ENCODE data around the gene MSS51.
A peak's percentile ranks its signal among the peaks of the same experiment; 100 is the strongest.

MSS51 gene

GRCh38 chr10:73433538-73433867 lies at the start of gene MSS51:
TSS of gene MSS51 (minus strand) at chr10:73433561. CDS start at chr10:73428284, 5,277 bp downstream.
- DNase-seq, result no peak

DNA sequence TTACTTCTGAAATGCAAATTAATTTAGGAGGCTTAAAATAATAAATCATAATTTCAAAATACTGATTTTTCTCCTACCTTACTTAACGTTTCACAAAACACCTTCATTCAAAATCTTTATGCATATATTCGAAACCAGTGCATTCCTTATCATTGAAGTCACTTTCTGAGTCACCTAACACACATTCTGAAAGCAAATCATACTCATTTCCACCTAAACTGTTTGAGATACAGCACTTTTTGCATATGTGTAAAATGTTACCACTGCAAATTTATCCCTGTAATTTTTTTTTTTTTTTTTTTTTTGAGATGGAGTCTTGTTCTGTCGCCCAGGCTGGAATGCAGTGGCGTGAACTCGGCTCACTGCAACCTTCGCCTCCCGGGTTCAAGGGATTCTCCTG lies 46.8 kb upstream of the MSS51 start:
- no peak for DNase-seq

- DNase-seq, result no peak
Measured at GRCh38 chr10:73478636-73479035, 45.3 kb upstream of the MSS51 start.

- DNase-seq, result no peak
Measured at GRCh38 chr10:73471226-73471625, 37.9 kb upstream of the MSS51 start.

- DNase-seq, result no peak
Measured at GRCh38 chr10:73469579-73469978, 36.2 kb upstream of the MSS51 start.

DNA sequence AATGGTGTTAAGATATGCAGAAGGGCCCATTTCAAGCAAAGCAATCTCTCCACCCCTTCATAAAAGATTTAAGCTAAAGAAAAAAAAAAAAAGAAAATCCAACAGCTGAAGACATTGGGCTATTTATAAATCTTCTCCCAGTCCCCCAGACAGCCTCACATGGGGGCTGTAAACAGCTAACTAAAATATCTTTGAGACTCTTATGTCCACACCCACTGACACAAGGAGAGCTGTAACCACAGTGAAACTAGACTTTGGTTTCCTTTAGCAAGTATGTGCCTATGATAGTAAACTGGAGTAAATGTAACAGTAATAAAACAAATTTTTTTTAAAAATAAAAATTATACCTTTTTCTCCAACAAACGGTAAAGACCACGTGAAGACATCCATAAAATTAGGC lies 33.8 kb upstream of the MSS51 start:
- no peak for DNase-seq

- DNase-seq, result no peak
Measured at GRCh38 chr10:73465978-73466726, 32.8 kb upstream of the MSS51 start.

DNA sequence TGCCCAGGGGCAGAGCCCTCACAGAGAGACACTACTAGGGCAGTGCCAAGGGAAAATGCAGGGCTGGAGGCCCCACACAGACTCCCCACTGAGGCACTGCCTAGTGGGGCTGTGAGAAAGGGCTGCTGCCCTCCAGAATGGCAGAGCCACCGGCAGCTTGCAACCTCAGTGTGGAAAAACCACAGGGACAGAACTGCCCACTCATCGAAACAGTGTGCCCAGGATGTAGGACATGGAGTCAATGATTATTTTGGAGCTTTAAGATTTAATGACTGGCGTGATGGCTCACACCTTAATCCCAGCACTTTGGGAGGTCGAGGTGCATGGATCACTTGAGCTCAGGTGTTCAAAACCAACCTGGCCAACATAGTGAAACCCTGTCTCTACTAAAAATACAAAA lies 27.5 kb upstream of the MSS51 start:
- no peak for DNase-seq

DNA sequence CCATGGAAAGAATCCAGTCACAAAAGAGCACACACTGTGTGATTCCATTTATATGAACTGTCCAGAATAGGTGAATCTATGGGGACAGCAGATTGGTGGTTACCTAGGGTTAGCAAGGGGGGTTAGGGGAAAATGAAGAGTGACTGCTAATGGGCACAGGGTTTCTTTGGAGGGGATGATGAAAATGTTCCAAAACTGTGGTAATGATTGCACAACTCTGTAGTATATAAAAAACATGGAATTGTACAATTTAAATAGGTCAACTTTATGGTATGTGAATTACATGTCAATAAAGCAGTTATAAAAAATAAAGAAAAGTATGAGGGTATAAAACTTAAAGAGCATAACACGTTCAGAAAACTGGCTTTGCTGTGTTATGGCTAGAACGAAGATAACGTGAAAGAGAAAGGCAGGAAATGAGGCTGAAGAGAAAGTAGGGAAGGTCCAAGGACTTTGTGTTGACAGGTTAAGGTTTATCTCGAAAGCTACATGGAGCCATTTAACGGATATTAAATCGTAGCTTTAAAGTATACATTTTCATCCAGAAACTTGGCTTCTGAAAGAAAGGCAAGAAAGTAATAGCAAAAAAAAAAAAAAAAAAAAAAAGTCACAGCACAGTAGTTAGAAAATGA lies 26.4 kb upstream of the MSS51 start:
- no peak for DNase-seq

DNA sequence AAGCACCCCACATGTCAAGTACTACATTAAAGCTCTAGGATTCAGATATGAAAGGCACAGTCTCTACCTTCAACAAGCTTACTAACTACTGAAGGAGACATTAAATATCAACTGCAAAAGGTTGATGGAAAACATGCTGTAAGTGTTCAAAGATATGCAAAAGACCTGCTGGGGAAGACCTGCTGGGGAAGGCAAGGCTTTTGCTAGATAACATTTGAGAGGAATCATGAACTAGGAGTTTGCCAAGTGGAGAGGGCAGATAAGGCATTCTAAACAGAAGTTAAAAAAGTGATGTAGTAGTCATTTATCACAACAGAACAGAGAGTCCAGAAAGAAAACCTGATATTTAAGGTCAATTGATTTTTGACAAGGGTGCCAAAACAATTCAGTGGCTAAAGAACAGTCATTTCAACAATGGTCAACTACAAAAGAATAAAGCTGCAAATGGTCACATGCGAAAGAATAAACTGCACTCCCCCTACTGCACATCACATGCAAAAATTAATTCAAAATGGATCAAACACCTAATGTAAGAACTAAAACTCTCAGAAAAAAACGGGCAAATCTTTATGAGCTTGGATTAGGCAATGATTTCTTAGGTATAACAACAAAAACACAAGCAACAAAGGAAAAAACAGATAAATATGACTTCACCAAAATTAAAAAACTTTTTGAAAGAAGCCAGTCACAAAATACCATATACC lies 23.0 kb upstream of the MSS51 start:
- no peak for DNase-seq

- no peak for DNase-seq
Measured at GRCh38 chr10:73449113-73449512, 15.8 kb upstream of the MSS51 start.

- no peak for DNase-seq
Measured at GRCh38 chr10:73448384-73448783, 15.0 kb upstream of the MSS51 start.

- no peak for DNase-seq
Measured at GRCh38 chr10:73446926-73447325, 13.6 kb upstream of the MSS51 start.

DNA sequence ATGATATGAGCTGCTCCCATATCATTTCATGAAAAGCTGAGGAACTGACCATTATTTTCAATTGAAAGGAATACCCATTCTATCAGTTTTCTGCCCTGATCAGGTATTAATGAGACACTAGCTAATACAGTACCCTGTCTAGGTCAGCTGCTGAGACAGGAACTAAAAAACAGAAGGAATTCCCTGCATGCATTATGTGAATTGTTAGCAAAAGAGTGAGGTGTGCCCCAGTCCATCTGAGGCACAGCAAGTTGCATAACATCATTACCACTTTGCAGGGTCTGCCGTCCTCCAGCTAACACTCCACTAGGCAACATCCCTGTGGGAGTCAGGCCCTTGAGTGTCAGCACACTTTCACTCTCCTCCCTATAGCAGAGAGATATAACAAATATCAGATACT lies 11.1 kb upstream of the MSS51 start:
- DNase-seq, result no peak

DNA sequence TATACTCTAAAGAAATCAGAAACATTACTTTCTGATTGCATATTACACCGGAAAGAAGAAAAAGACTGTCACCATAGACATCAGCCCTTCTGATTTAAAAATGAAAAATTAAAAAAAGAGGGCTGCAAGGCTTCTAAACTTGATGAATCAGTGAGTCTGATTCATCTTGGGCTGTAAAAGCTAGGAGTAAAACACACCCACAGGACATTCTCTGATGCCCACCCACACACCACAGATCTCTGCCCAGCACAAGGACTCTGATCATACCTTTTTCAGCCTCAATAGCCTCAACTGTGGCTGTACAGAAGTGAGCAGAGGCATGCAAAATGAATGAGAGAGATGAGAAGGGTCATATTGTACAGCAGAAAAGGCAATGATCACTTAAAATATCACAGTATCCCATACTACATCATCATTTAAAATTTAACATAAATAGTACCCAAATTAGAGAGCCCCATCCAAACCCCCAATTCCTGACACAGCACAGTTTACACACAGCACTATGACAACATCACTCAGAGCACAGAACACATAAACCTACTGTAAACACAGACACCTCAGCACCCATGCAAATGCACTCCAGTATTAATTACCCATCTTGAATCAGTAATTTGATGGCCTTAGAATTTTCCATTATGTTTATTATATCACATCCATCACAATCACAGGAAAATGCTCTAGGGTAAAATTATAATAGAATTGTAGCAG lies 6.4 kb upstream of the MSS51 start:
- DNase-seq, result peak; percentile 7

- no peak for DNase-seq
Measured at GRCh38 chr10:73439055-73439454, 5.7 kb upstream of the MSS51 start.

DNA sequence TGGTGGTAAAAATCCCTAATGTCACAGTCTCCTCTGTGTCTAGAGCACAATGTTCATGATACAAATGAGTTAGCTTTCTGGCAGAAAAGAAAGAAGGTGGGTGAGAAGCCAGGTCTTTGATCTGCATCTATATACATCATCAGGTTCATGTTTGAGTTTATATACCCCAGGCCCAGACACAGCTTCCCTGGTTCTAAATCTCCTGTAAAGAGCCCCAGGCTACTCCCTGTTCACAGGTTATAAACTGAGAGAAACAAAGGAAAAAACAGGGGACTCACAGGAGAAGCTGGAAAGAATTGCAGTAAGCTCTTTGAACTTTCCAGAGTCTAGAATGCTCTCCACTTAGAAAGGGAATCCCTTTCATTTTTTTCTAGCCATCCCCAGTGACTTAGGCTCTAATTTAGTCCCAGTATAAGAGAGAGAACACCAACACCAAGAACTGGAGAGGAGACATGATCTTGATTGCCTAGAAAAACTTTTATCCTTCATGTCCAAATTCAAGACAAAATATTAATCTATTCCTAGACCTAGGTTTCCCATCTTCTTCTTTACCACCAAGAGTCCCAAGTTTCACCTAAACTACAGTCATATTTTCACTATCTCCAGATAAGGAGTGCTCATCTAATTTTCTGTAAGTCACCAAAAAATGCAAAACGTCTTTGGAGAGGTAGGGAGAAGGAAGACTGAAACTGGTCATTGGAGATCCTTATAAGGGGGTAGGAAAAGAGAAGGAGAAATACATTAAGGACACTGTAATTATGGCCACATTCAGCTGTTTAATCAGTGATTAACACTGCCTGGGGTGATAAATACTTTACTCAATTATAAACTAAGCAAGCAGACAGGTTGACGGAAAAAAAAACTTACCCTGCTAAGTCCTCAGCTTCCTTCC lies 469 bp downstream of the MSS51 start:
- DNase-seq, result no peak

DNA sequence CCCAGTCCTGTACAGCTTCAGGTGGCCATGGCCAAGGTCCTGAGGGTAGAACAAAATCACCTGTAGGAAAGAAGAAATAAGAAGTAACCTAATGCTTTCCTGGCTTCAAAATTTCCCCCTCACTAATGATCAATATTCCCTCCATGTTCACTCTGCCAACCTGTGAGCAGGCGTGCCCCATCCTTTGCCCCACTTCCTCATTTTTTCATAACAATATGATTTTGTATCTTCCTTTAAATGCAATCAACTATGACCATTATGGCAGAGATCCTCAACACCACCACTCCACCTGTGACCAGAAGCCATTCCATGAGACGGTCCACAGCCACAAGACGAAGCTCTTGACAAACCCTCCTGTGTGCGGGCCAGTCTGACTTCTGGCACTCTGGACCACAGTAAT lies 7.0 kb downstream of the MSS51 start:
- DNase-seq, result no peak

DNA sequence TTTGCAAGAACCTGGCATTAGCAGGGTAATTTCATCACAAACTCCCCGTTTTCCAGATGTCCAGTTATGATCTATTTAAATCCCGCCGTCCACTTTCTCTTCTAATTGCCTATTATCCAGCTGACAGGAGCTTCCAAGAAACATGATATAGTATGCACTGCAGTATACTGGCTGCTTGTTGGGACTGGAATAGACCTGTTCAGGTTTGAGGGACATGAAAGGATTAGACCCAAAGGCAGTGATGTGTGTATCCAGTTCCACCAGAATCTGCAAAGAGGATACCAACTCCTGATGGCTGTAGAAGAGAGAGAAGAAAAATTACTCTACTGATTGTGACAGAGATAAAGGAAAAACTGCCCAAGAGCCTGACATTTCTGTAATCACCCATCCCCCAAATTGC lies 8.9 kb downstream of the MSS51 start:
- DNase-seq, result no peak

GRCh38 chr10:73423309-73423708 lies 10.1 kb downstream of the MSS51 start:
- DNase-seq, result no peak

GRCh38 chr10:73416571-73416970 lies 16.8 kb downstream of the MSS51 start:
- no peak for DNase-seq

DNA sequence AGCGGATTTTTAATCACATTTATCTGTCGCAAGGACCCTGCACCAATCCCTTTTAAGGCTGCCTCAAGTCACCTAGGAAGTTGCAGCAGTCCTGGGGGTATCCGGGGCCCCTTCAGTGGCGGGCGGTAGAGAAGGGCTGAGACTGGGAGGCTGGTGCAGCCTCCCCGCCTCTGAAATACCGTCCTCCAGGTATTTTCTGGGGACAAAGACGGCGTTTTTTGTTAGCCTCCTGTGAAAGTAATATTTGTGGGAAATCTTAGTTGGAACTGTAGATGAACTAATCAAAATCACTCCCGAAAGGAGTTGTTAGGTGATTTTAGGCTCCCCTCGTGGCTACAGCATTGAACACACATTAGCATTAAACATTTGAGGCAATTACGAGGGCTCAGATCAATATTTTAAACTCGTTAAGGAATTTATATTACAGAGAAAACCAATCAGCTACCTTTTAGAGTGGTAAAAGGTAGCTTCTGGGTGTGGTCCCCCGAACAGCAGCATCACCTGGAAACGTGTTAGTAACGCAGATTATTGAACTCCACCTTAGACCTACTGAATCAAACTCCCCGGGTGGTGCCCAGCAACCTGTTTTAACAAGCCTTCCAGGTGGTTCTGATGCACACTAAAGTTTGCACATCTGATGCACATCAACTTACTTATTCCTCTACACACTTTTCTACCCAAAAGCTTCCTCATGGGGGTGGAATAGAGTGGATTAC lies 19.0 kb downstream of the MSS51 start:
- no peak for DNase-seq
